PC-3 (cell line): ENCODE data around the gene CACNA1C. TPM values are rescaled to one million over a fixed set of nuclear protein-coding genes. Genes with fewer than 3 reads are reported as not detected.

ENCODE experiments used
- ATAC-seq: fragments of 200-7000 bp; cut with Tn5 transposase; 2 replicates; pipeline ENCODE4 v1.9.1; 2020; ENCODE audit warnings: mild to moderate bottlenecking, moderate library complexity
- BruUV-seq: library from RNA; stranded (reverse); fragments of 400-500 nt; replicated peaks from 2 replicates; lab custom pipeline; 2021; lab: Mats Ljungman, UMichigan
- CTCF ChIA-PET: fragments of 300-600 bp; sonication (Branson Sonifier 250); formaldehyde crosslinking; loops from one replicate; lab custom pipeline; 2022; ENCODE audit warnings: antibody characterized with exemption; lab: Charles Lee
- POLR2A ChIA-PET: fragments of 300-600 bp; sonication (Branson Sonifier 250); formaldehyde crosslinking; loops from one replicate; lab custom pipeline; 2022; ENCODE audit warnings: antibody characterized with exemption; ENCODE audit not compliant: unreplicated experiment; lab: Charles Lee
- DNase-seq: peaks from one replicate; pipeline ENCODE4 v3.0.0-alpha.2; 2015
- H2AFZ ChIP-seq: fragments of 300-600 bp; sonication (generic); 2 replicates; pipeline ENCODE4 v1.6.0; 2016; ENCODE audit warnings: antibody characterized with exemption, low read length
- H3F3A ChIP-seq: fragments of 300-600 bp; sonication (generic); one replicate; pipeline ENCODE4 v1.6.0; 2017; ENCODE audit warnings: antibody characterized with exemption, low read length, control low read depth, mild to moderate bottlenecking; ENCODE audit not compliant: unreplicated experiment
- H3K27ac ChIP-seq: fragments of 300-600 bp; sonication (generic); 2 replicates; pipeline ENCODE4 v1.5.1; 2016; ENCODE audit warnings: mild to moderate bottlenecking, low read length
- H3K27me3 ChIP-seq: fragments of 300-600 bp; sonication (generic); 2 replicates; pipeline ENCODE4 v1.6.1; 2016; ENCODE audit warnings: low read length, mixed read lengths
- H3K36me3 ChIP-seq: fragments of 300-600 bp; sonication (generic); 2 replicates; pipeline ENCODE4 v1.6.1; 2016; ENCODE audit warnings: low read depth, mixed run types, low read length, mixed read lengths
- H3K4me1 ChIP-seq: fragments of 300-600 bp; sonication (generic); 2 replicates; pipeline ENCODE4 v1.5.1; 2016; ENCODE audit warnings: low read length; ENCODE audit not compliant: insufficient read depth
- H3K4me2 ChIP-seq: fragments of 300-600 bp; sonication (generic); 2 replicates; pipeline ENCODE4 v1.6.0; 2016; ENCODE audit warnings: low read length
- H3K4me3 ChIP-seq: fragments of 300-600 bp; sonication (generic); 2 replicates; pipeline ENCODE4 v1.5.1; 2016; ENCODE audit warnings: mild to moderate bottlenecking, low read length, mixed read lengths
- H3K79me2 ChIP-seq: fragments of 300-600 bp; sonication (generic); 2 replicates; pipeline ENCODE4 v1.6.1; 2017; ENCODE audit warnings: low read length, mixed read lengths
- H3K9ac ChIP-seq: fragments of 300-600 bp; sonication (generic); 2 replicates; pipeline ENCODE4 v1.6.0; 2016; ENCODE audit warnings: mild to moderate bottlenecking, low read length
- H3K9me2 ChIP-seq: fragments of 300-600 bp; sonication (generic); replicated peaks from 2 replicates; pipeline ENCODE4 v1.6.1; 2016; ENCODE audit warnings: mixed run types, low read length, mixed read lengths
- H3K9me3 ChIP-seq: fragments of 300-600 bp; sonication (generic); 2 replicates; pipeline ENCODE4 v1.6.1; 2016; ENCODE audit warnings: low read length, mixed read lengths
- H4K20me1 ChIP-seq: fragments of 300-600 bp; sonication (generic); 2 replicates; pipeline ENCODE4 v1.6.1; 2016; ENCODE audit warnings: low read length, mixed read lengths
- EZH2 ChIP-seq: fragments of 300-600 bp; sonication (generic); IDR thresholded peaks from one replicate; pipeline ENCODE4 v1.6.1; 2017; ENCODE audit warnings: antibody characterized with exemption, mild to moderate bottlenecking, low read length; ENCODE audit not compliant: unreplicated experiment
- EZH2phosphoT487 ChIP-seq: fragments of 300-600 bp; sonication (generic); IDR thresholded peaks from 2 replicates; pipeline ENCODE4 v1.6.1; 2018; ENCODE audit warnings: mild to moderate bottlenecking, antibody characterized with exemption, low read length, borderline replicate concordance
- intact Hi-C: fragments of 100-400 bp; cut with micrococcal nuclease; formaldehyde crosslinking; loops from 2 replicates; pipeline ENCODE4 v1.9.0; 2023
- total RNA-seq: library from RNA; depleted of rRNA; stranded (reverse); fragments of >200 nt; gene quantifications from 2 replicates; pipeline ENCODE4 v1.2.3, GENCODE V29; 2014
- TF ChIP-seq, protein P1 (sequence below): fragments of 300-600 bp; sonication (generic); conservative IDR thresholded peaks from 2 replicates; pipeline ENCODE4 v1.5.1; 2017; ENCODE audit warnings: antibody characterized with exemption, low read depth, mild to moderate bottlenecking, low read length

The CACNA1C gene
- total RNA-seq, 1 experiment from 2014 or later, result not detected

DNA sequence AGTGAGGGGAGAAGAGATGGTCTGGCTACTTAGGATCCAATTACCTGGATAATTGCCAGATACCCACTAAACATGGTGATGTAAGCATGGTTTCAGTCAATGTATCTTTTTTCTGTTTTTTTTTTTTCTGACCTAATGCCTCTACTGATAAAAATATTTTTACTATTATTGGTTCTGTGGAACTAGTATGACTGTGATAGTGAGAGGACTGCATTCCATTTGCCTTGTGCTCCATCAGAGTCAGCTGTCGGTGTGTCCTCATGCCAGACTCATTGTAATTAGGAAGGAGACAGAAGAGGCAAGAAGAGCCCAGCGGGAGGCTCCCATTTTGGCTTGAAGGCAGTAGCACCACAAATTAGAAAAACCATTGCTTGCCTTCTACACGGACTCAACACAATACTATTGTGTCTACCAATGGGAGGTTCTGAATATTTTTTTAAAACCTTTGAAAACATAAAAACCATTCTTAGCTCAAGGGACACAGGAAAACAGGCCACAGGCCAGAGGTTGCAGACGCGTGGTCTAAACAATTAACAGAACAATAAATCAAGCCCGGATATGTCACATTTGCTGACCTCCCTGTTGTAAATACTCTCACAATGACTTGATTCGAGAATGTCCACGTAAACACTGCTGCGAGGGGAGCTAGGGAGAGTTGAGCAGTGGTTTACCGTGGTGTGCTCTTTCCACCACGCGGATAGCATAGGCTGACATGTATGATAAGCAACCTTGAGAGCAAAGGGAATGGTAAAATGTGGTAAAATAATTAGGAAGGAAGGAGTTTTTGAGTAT lies 35.0 kb upstream of the CACNA1C start:
- intact Hi-C loops, result no loop called here
- Histone ChIP-seq H3K9ac (no peak overlapping the region), H3K79me2 (no peaks in the 10 kb centered on the region), H2AFZ (no peak overlapping the region), H4K20me1 (no peaks in the 10 kb centered on the region), H3K27ac (no peak overlapping the region), H3K9me2 (no peaks in the 10 kb centered on the region), H3K27me3 (peaks cover 64% of the 10 kb centered on the region), H3K9me3 (no peaks in the 10 kb centered on the region), H3K4me3 (no peak overlapping the region), H3K36me3 (no peaks in the 10 kb centered on the region), H3K4me2 (no peak overlapping the region), H3F3A (no peaks in the 10 kb centered on the region), H3K4me1 (no peaks in the 10 kb centered on the region)
- no peak for TF ChIP-seq EZH2phosphoT487
- BruUV-seq, result no TSS peak
- DNase-seq (no peak), ATAC-seq (no peak)
- ChIA-PET CTCF (no interaction called here), POLR2A (no interaction called here)

DNA sequence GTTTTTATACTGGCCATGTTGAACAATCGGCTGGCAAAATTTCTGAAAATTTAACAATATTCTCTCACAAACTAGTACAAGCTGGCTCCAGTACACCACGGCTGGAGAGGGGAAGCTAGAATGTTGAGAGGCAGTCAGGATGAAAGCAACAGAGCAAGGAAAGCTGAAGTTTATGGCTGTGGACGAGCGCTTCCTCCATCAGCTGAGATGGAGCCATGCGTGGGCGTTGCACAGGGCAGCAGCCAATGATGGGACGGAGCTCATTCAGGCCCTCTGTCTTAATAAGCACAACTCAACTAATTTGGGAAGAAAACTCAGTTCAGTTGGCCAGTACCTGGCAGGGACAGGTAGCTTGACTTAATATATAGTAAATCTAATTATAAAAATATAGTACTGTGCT lies 34.4 kb upstream of the CACNA1C start:
- intact Hi-C loops, result no loop called here
- Histone ChIP-seq H3K4me1 (no peaks in the 10 kb centered on the region), H3K36me3 (no peaks in the 10 kb centered on the region), H3K27me3 (peaks cover 70% of the 10 kb centered on the region), H3K79me2 (no peaks in the 10 kb centered on the region), H2AFZ (no peak overlapping the region), H3K27ac (no peak overlapping the region), H4K20me1 (no peaks in the 10 kb centered on the region), H3K9me2 (no peaks in the 10 kb centered on the region), H3K4me2 (no peak overlapping the region), H3K9me3 (no peaks in the 10 kb centered on the region), H3K4me3 (no peak overlapping the region), H3F3A (no peaks in the 10 kb centered on the region), H3K9ac (no peak overlapping the region)
- BruUV-seq, result no TSS peak
- ATAC-seq (no peak), DNase-seq (no peak)
- TF ChIP-seq EZH2phosphoT487 (no peak), EZH2 (no peak)
- TF ChIP-seq, protein P1, sequence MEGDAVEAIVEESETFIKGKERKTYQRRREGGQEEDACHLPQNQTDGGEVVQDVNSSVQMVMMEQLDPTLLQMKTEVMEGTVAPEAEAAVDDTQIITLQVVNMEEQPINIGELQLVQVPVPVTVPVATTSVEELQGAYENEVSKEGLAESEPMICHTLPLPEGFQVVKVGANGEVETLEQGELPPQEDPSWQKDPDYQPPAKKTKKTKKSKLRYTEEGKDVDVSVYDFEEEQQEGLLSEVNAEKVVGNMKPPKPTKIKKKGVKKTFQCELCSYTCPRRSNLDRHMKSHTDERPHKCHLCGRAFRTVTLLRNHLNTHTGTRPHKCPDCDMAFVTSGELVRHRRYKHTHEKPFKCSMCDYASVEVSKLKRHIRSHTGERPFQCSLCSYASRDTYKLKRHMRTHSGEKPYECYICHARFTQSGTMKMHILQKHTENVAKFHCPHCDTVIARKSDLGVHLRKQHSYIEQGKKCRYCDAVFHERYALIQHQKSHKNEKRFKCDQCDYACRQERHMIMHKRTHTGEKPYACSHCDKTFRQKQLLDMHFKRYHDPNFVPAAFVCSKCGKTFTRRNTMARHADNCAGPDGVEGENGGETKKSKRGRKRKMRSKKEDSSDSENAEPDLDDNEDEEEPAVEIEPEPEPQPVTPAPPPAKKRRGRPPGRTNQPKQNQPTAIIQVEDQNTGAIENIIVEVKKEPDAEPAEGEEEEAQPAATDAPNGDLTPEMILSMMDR, result no peak
- ChIA-PET POLR2A (no interaction called here), CTCF (no interaction called here)

DNA sequence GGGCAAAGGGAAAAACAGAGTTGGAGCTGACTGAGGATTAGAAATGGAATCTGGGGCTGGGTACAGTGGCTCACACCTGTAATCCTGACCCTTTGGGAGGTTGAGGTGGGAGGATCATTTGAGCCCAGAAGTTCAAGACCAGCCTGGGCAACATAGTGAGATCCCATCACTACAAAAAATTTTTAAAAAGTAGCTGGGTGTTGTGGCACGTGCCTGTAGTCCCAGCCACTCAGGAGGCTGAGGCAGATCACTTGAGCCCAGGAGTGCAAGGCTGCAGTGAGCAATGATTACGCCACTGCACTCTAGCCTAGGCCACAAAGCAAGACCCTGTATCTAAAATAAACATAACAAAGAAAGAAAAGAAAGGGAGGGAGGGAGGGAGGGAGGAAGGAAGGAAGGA lies 33.7 kb upstream of the CACNA1C start:
- no peaks in the 10 kb centered on the region for H3K79me2 ChIP-seq
- POLR2A ChIA-PET, result no interaction called here
- no peak for ATAC-seq
- no peak overlapping the region for H3K4me3 ChIP-seq
- H3K36me3 ChIP-seq, result no peaks in the 10 kb centered on the region
- peaks cover 78% of the 10 kb centered on the region for H3K27me3 ChIP-seq
- CTCF ChIA-PET, result no interaction called here
- H3K27ac ChIP-seq, result no peak overlapping the region
- H3K4me2 ChIP-seq, result no peak overlapping the region
- no peaks in the 10 kb centered on the region for H3K9me2 ChIP-seq
- DNase-seq, result no peak
- H3K9me3 ChIP-seq, result no peaks in the 10 kb centered on the region
- intact Hi-C loops, result no loop called here
- H3K9ac ChIP-seq, result no peak overlapping the region
- no peak for TF ChIP-seq EZH2phosphoT487
- TF ChIP-seq, protein P1, result no peak
- H3F3A ChIP-seq, result no peaks in the 10 kb centered on the region
- no peak overlapping the region for H2AFZ ChIP-seq
- H3K4me1 ChIP-seq, result no peaks in the 10 kb centered on the region
- no TSS peak for BruUV-seq
- no peaks in the 10 kb centered on the region for H4K20me1 ChIP-seq
